Breast epithelium (tissue), 3 donors: ENCODE data around the gene CA5B.

Experiments
- POLR2A ChIP-seq: fragments of 450-650 bp; IDR thresholded peaks from one replicate; pipeline ENCODE4 v1.6.1; 2016; ENCODE audit warnings: antibody characterized with exemption, mild to moderate bottlenecking, moderate library complexity
- POLR2AphosphoS5 ChIP-seq, 3 donors: sonication (generic); formaldehyde crosslinking; IDR thresholded peaks; one replicate each; pipeline ENCODE4 v1.6.1; 2017; ENCODE audit warnings: antibody characterized with exemption in 3 of 3
- TF ChIP-seq, protein P1 (sequence below), 3 donors: fragments of 450-650 bp; IDR thresholded peaks; one replicate each; pipeline ENCODE4 v1.5.1; 2016 to 2017; ENCODE audit warnings: antibody characterized with exemption in 3 of 3, mild to moderate bottlenecking in 3 of 3, moderate library complexity in 3 of 3

DNA sequence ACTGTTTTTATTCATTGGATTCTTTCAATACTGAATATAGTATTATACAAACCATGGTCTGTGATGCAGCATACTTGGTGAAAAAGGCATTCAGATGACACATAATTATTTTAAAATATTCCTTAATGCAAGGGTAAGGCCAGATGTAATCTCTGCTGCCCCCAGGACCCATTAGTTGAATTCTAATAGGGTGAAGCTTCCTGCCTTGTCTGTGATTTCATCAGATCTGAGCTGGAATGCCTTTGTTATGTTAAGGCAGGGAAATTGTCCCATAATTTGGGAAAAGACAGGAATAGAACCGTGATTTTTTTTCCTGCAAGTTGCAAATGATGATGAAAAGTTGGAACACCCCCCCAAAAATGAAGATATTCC is 78.4 kb downstream of the CA5B start:
- TF ChIP-seq, protein P1, sequence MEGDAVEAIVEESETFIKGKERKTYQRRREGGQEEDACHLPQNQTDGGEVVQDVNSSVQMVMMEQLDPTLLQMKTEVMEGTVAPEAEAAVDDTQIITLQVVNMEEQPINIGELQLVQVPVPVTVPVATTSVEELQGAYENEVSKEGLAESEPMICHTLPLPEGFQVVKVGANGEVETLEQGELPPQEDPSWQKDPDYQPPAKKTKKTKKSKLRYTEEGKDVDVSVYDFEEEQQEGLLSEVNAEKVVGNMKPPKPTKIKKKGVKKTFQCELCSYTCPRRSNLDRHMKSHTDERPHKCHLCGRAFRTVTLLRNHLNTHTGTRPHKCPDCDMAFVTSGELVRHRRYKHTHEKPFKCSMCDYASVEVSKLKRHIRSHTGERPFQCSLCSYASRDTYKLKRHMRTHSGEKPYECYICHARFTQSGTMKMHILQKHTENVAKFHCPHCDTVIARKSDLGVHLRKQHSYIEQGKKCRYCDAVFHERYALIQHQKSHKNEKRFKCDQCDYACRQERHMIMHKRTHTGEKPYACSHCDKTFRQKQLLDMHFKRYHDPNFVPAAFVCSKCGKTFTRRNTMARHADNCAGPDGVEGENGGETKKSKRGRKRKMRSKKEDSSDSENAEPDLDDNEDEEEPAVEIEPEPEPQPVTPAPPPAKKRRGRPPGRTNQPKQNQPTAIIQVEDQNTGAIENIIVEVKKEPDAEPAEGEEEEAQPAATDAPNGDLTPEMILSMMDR (IDR thresholded peaks at IDR 0.05): no peak
- TF ChIP-seq POLR2A (no peak), POLR2AphosphoS5 (IDR thresholded peaks at IDR 0.05) (no peak)
